Measurements from ENCODE around the gene INTS7. TPM values are rescaled to one million over a fixed set of nuclear protein-coding genes. Genes with fewer than 3 reads are reported as not detected.

INTS7 gene
- total RNA-seq, 1 experiment from 2014 or later, result 21.7 TPM

- Histone ChIP-seq H4K20me1 (ENCODE audit: insufficient read depth) (no peaks in the 10 kb centered on the region), H3K27me3 (ENCODE audit: insufficient read depth, low read length) (no peaks in the 10 kb centered on the region), H3K9ac (ENCODE audit: low read length) (no peak overlapping the region), H3K4me1 (ENCODE audit: control insufficient read depth in 1 of 2, insufficient read depth in 2 of 2, low read length in 2 of 2) (peaks cover 10 to 19% of the 10 kb centered on the region in 2 experiments; a peak in 3 of 4 replicates), H3K4me2 (ENCODE audit: low read length) (no peak overlapping the region), H2AFZ (ENCODE audit: low read depth, low read length, poor library complexity, severe bottlenecking) (no peak overlapping the region), H3K9me3 (ENCODE audit: control insufficient read depth in 1 of 2, insufficient read depth in 1 of 2, low read depth in 1 of 2, low read length in 2 of 2) (no peaks in the 10 kb centered on the region), H3K36me3 (ENCODE audit: control insufficient read depth in 1 of 2, insufficient read depth in 2 of 2, low read length in 2 of 2) (no peaks in the 10 kb centered on the region), H3K9me2 (ENCODE audit: insufficient read depth) (0 out of 2 replicates have a peak, but pooled peaks cover 2% of the 10 kb centered on the region), H3K4me3 (replicated peaks in 1 of 2; ENCODE audit: low read depth in 1 of 2, low read length in 2 of 2) (no peak overlapping the region), H3K79me2 (ENCODE audit: insufficient read depth, low read length) (no peaks in the 10 kb centered on the region), H3K27ac (ENCODE audit: low read depth, low read length) (no peak overlapping the region)
- ChIA-PET POLR2A (no interaction called here), RAD21 (ENCODE audit: low non-redundant PET in 1 of 2, low total read pairs in 2 of 2, uncharacterized antibody in 2 of 2, unreplicated experiment in 2 of 2) (no interaction called here), CTCF (no interaction called here)
- DNase-seq (ENCODE audit: low read depth, low spot score) (no peak), ATAC-seq (no peak)
- TF ChIP-seq SIN3A (IDR thresholded peaks at IDR 0.05; ENCODE audit: low read depth) (no peak), ZNF274 (IDR thresholded peaks at IDR 0.05; ENCODE audit: low read depth, low read length) (no peak), TCF7L2 (IDR thresholded peaks at IDR 0.05; ENCODE audit: borderline replicate concordance, extremely low read depth, insufficient read depth, insufficient read length) (no peak), SRF (IDR thresholded peaks at IDR 0.05; ENCODE audit: low read depth) (no peak), ELF1 (IDR thresholded peaks at IDR 0.05; ENCODE audit: borderline replicate concordance, low read depth) (no peak), ZBTB33 (IDR thresholded peaks at IDR 0.05; ENCODE audit: extremely low read depth, insufficient replicate concordance, low read length) (no peak), EZH2 (IDR thresholded peaks at IDR 0.05) (no peak), YY1 (IDR thresholded peaks at IDR 0.05; ENCODE audit: extremely low read depth, insufficient replicate concordance, low read depth, low read length) (no peak), JUND (IDR thresholded peaks at IDR 0.05) (no peak), FOSL1 (IDR thresholded peaks at IDR 0.05; ENCODE audit: low read depth) (no peak), CBX3 (IDR thresholded peaks at IDR 0.05; ENCODE audit: low read depth) (no peak), RAD21 (IDR thresholded peaks at IDR 0.05; ENCODE audit: low read depth) (no peak)
- TF ChIP-seq, protein P1, sequence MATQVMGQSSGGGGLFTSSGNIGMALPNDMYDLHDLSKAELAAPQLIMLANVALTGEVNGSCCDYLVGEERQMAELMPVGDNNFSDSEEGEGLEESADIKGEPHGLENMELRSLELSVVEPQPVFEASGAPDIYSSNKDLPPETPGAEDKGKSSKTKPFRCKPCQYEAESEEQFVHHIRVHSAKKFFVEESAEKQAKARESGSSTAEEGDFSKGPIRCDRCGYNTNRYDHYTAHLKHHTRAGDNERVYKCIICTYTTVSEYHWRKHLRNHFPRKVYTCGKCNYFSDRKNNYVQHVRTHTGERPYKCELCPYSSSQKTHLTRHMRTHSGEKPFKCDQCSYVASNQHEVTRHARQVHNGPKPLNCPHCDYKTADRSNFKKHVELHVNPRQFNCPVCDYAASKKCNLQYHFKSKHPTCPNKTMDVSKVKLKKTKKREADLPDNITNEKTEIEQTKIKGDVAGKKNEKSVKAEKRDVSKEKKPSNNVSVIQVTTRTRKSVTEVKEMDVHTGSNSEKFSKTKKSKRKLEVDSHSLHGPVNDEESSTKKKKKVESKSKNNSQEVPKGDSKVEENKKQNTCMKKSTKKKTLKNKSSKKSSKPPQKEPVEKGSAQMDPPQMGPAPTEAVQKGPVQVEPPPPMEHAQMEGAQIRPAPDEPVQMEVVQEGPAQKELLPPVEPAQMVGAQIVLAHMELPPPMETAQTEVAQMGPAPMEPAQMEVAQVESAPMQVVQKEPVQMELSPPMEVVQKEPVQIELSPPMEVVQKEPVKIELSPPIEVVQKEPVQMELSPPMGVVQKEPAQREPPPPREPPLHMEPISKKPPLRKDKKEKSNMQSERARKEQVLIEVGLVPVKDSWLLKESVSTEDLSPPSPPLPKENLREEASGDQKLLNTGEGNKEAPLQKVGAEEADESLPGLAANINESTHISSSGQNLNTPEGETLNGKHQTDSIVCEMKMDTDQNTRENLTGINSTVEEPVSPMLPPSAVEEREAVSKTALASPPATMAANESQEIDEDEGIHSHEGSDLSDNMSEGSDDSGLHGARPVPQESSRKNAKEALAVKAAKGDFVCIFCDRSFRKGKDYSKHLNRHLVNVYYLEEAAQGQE (IDR thresholded peaks at IDR 0.05; ENCODE audit: low read depth), result no peak
- no TSS peak for BruUV-seq (replicated peaks)
- intact Hi-C loops (cut with micrococcal nuclease), result no loop called here
Measured at GRCh38 chr1:211915924-211916323, 119.4 kb downstream of the INTS7 start.
